GM18951 (cell line): Measurements from ENCODE around the gene SCPEP1.

Experiments used
- POLR2A ChIP-seq: IDR thresholded peaks from 4 replicates; pipeline ENCODE4 v1.6.1; 2011; ENCODE audit warnings: mild to moderate bottlenecking; ENCODE audit not compliant: insufficient read length, insufficient read depth; ENCODE audit errors: extremely low read depth
- in situ Hi-C: fragments of 300-500 bp; cut with MboI; formaldehyde crosslinking; loops from one replicate; pipeline ENCODE4 v1.12.0; 2022; ENCODE audit warnings: low sequenced_read_pairs, mixed read lengths, inconsistent platforms; ENCODE audit not compliant: unreplicated experiment

SCPEP1 gene

DNA sequence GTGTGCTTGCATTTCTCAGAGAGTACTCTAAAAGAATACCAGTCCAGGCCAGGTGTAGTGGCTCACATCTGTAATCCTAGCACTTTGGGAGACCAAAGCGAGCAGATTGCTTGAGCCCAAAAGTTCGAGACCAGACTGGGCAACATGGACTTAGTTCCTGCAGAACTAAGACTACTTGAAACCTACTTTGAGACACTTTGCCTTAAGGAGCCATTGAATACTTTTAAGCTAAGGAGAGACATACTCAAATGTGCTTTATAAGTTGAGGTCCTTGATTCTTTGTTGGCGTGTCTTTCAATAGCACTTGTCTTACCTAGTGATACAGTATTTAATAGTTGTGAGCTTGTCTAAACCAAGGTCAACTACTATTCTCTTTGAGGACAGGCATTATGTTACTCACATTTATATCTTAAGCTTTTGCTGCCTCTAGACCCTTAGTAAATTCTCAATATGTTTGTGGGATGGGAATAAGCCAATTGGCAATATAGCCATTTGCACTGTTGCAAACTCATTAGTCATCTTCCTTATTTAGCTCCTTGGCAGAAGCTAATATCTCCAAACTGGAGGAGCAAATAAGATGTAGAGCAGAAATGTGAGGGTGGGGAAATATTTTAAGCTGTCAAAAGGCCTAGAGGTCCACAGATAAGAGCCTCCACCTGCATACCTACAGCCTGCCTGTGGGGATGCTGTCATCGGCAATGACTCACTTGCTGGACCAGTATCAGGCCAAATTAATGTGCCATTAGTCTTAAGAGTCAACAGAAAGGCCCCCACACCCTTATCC lies 16.3 kb downstream of the SCPEP1 start:
- in situ Hi-C loops = no loop called here
- no peak for TF ChIP-seq POLR2A

DNA sequence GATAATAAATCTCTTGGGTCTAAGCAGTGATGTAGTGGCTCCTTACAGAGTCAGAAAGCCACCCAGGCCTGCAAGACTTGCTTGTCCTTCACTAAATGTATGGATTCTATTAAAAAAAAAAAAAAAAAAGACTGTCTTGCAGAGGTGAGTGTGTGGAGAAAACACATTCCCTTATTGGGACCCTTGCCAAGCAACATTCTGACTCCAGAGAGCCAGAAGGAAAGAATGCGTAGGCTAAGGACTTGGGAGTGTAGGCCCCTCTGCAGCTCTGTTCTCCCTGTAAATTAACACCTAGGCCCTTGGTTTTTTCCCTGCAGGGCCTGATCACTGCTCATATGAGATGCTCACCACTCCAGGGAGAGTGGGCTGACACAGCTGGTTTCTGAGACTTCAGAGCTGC lies 17.8 kb downstream of the SCPEP1 start:
- no peak for TF ChIP-seq POLR2A
- in situ Hi-C loops = no loop called here

DNA sequence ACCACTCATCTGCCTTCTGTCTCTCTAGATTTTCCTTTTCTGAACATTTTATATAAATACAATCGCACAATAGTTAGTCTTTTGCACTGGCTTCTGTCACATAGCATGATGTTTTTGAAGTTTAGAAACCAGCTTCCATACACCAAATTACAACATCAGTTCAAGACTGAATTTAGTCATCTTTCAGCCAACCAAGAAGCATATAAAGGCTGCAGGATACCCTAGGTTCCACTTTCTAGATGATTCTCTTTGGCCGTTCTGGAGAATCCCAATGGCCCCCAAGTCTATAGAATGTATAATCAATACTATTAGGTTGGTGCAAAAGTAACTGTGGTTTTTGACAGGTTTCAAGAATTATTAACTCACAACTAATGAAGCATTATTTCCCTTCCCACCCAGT lies 19.4 kb downstream of the SCPEP1 start:
- no peak for TF ChIP-seq POLR2A

DNA sequence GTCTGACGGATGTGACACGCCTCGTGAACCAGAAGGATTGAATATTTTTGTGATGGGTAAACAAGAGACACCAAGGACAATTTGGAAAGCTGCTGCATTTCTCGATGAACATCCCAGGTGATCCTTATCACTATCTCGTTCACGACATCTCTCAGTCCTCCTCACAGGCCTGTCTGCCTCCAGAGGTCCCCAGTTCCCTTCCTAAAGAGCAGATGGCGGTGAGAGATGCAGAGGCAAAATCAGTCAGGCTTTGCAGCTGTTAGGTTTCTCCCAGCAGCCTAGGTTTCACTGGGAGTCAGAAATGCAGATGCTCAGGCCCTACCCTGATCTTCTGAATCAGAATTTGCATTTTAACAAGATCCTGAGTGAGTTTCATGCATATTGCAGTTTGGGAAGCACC lies 23.6 kb downstream of the SCPEP1 start:
- in situ Hi-C loops = no loop called here
- TF ChIP-seq POLR2A = no peak

More for the DNA sequence above, 19.4 kb downstream of the SCPEP1 start:
- in situ Hi-C loops = no loop called here

DNA sequence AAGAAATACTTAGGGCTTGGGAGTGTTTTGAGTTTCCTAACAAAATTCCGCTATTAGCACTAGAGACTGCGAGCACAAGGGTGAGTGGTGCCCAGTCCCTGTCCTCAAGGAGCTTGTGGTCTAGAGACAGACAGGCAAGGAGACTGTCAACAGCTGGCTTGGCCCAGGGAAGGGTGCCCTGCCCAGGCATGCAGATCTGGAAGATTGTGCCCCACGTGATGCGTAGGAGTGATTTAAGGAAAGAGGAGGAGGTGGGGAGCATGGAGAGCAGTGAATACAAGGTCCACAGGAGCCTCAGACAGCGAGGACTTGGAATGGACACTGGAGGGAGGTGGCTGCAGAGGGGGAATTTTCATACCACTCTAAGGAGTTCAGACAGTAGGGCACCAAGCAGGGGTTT lies 25.0 kb downstream of the SCPEP1 start:
- TF ChIP-seq POLR2A = no peak
- in situ Hi-C loops = no loop called here

DNA sequence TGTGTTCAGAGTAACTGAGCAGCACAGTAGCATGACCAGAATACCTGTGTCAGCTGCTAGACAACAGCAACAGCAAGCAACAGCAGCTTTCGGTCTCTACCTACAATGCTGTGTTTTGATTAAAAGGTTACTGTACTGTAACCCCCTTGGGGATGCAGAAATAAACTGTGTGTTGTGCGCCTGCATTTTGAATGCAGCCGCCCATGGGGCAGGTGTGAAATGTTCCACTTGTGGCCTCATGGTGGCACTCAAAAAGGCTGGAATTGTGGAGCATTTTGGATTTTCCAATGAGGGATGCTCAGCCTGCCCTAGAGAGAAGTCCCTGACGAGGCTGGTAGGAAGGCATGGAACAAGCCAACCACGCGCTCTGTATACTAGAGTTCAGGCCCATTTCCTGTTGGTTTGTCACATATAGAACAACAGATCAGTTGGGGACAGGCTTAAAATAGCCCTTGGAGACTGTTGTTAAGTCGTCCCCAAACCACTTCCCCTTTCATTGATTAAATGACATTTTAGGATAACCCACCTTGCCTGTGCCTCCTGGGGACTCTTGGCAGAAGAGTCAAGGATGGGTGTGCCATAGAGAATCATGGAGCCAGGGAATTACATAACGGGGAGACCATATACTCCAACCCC lies 27.1 kb downstream of the SCPEP1 start:
- in situ Hi-C loops = no loop called here
- TF ChIP-seq POLR2A = no peak

DNA sequence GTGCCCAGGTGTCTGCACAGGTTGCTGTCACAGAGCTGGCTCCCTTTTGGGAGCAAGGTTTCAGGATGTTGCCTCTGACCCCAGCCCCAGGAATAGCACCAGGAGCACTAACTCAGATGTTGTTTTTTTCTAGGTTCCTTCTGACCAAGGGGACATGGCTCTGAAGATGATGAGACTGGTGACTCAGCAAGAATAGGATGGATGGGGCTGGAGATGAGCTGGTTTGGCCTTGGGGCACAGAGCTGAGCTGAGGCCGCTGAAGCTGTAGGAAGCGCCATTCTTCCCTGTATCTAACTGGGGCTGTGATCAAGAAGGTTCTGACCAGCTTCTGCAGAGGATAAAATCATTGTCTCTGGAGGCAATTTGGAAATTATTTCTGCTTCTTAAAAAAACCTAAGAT lies 28.1 kb downstream of the SCPEP1 start:
- no peak for TF ChIP-seq POLR2A
- in situ Hi-C loops = no loop called here

DNA sequence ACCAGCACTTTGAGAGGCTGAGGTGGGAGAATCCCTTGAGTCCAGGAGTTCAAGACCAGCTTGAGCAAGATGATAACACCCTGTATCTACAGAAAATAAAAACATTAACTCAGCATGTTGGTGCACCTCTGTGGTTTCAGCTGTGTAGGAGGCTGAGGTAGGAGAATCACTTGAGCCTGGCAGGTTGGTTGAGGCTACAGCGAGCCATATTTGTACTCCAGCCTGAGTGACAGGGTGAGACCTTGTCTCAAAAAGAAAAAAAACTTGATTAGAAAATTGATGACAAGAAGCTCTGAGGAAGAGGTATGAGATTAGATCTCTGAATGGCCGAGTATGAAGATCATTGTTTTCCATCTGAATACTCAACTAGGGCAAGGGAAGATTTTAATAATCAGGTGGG lies 31.0 kb downstream of the SCPEP1 start:
- in situ Hi-C loops = no loop called here
- TF ChIP-seq POLR2A = no peak

DNA sequence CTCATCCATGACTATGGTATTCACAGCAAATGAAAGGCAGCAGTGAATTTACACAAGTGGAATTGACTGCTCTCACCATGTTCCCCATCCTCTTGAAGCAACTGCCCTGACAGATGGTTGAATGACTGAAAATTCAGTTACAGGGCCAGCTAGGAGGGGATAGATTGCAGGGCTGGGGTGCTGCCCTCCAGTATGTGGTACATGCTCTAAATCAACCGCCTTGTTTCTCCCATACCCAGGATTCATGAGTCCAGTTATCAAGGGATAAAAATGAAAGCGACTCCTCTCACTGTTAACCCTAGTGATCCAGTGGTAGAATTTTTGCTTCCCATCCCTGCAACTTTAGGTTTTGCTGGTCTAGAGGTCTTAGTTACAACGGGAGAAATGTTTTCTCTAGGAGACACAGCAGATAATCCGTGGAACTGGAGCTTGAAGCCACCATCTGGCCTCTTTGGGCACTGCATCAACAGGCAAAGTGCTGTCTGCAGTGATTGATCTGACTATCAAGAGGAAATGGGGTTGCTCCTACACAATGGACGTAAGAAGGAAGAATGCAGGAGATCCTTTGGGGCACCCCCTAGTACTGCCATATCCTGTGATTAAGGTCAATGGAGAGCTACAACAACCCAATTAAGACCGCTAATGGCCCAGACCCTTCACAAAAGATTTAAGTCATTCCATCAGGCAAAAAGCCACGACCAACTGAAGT lies 32.0 kb downstream of the SCPEP1 start:
- TF ChIP-seq POLR2A = no peak
- in situ Hi-C loops = no loop called here

DNA sequence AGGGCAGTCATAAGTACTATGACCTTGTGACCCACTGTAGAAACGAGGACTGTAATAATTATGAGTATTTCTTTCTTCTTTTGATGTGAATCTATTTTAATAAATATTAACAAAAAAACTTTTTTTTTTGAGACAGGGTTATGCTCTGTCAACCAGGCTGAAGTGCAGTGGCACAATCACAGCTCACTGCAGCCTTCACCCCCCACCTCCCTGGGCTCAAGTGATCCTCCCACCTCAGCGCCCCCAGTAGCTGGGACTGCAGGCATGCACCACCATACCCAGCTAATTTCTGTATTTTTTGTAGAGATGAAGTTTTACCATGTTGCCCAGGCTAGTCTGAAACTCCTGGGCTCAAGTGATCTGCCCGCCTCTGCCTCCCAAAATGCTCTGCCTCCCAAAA lies 32.6 kb downstream of the SCPEP1 start:
- TF ChIP-seq POLR2A = no peak
- in situ Hi-C loops = no loop called here

DNA sequence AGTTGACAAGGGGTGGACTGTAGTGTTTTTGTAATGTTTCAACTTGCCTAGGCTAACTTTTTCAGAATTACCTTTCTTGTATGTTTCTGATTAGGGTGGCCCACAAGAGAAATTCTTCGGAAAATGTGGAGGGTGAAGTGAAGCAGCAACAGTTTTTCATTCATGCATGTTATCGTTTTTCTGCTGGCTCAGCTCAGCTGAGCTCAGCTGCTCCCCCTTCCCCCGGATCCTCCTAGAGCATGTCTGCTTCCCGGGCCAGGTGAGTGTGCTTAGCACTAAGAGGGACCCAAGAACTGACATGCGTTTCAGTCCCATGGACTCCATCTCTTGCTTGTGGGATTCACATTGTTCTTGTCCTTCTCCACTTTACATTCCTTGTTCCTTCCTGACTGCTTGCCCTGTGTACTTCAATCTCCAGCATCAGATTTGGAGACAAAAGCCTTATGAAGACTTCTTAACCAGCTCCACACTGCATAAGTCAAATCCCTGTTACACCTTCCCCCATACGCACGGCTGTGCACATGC lies 33.6 kb downstream of the SCPEP1 start:
- in situ Hi-C loops = no loop called here
- no peak for TF ChIP-seq POLR2A

DNA sequence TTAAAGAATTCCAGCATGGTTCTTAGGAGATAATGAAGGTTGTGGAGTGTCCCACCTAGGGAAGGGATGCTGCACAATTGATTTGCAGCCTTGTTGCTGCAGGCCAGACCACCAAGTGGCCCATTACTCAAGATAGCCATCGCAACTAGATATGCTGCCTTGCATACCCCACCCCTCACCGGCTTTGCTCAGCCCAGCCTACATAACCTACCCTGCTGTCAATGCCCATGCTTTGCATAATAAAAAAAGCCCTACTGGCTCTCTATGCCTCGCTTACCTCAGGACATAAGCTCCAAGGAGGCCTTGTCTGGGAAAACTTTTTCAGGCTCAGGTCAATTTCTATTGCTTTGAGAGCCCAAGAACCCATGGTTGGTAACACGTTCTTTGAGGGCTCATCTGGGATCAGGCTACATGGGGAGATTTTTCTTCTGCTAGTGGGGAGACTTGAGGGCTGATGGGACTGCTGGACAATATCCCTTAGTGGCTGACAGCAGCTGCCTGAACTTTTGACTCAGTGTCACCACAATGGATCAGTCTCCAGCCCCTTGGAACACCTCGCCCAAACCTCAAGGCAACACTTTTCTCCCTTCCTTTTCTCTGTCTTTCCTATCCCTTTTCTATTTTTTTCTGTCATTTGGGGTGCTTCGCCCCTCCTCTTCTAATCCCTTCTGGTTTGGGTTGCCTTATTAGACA lies 38.3 kb downstream of the SCPEP1 start:
- TF ChIP-seq POLR2A = no peak

DNA sequence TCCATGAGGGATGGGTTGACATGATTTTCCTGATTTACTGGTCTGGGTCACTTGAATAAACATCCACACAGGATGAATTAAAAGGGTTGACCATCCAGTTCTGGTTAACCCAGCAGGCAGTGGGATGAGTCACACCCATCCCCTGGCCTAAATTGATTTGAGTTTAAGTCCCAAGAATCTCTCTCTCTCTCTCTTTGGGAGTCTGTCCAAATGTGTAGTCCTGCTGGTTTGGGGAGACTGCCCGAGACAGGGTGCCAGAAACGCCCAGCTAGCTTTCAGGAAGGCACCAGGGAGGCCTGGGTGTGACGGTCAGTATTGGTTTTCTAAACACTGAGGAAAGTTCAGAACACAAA lies 38.8 kb downstream of the SCPEP1 start:
- in situ Hi-C loops = no loop called here
- no peak for TF ChIP-seq POLR2A

More for the DNA sequence above, 38.3 kb downstream of the SCPEP1 start:
- in situ Hi-C loops = no loop called here

DNA sequence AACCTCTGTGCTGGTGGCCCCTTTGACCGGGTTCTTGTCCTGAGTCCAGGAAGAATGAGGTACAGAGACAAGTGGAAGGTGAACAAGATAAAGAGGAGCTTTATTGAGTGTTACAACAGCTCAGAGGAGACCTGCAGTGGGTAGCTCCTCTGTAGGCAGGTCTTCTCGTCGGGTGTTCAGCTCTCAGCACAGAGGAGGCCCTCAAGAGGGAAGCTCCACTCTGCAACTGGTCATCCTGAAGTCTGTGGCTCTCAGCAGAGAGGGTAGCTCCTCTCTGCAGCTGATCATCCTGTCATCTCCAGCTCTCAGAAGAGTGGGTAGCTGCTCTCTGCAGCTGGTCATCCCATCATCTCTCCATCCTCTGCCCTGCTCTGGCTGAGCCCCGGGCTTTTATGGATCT lies 39.7 kb downstream of the SCPEP1 start:
- no peak for TF ChIP-seq POLR2A
- in situ Hi-C loops = no loop called here

DNA sequence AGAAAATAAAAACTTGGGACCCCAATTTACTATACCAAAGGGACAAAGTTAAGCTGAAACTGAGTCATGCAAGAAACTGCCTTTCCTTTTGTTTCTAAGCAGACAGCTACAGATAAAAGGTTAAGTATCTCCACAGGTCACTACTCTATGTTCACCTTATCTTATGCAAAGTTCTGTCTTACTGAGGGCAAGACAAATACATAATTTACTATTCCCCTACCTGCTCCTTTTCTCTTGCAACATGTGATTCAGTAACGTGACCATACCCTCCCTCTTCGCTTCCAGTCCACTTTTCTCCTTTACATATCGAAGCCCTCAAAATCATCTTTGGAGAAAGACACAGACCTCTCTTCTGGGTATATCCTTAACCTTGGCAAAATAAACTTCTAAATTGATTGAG lies 42.3 kb downstream of the SCPEP1 start:
- no peak for TF ChIP-seq POLR2A
- in situ Hi-C loops = no loop called here
